NT2/D1 (cell line): ENCODE measurements around the gene IL25.

Experiments
- DNase-seq: peaks from one replicate; pipeline ENCODE4 v3.0.0-alpha.2; 2011; ENCODE audit warnings: low read depth, low spot score
- H3K27me3 ChIP-seq: 2 replicates; pipeline ENCODE4 v1.6.0; 2011; ENCODE audit warnings: mild to moderate bottlenecking; ENCODE audit not compliant: insufficient read length, insufficient read depth
- H3K36me3 ChIP-seq: 2 replicates; pipeline ENCODE4 v1.6.1; 2011; ENCODE audit warnings: mild to moderate bottlenecking, low read length, mixed read lengths; ENCODE audit not compliant: insufficient read depth, insufficient read length
- H3K4me1 ChIP-seq: 2 replicates; pipeline ENCODE4 v1.5.1; 2011; ENCODE audit not compliant: insufficient read depth, insufficient read length
- H3K4me3 ChIP-seq: 2 replicates; pipeline ENCODE4 v1.5.1; 2011; ENCODE audit warnings: low read depth; ENCODE audit not compliant: insufficient read length
- H3K9ac ChIP-seq: 2 replicates; pipeline ENCODE4 v1.6.0; 2011; ENCODE audit warnings: low read depth; ENCODE audit not compliant: insufficient read length
- H3K9me3 ChIP-seq: 2 replicates; pipeline ENCODE4 v1.5.1; 2011; ENCODE audit warnings: mild to moderate bottlenecking, low read length; ENCODE audit not compliant: insufficient read depth
- SUZ12 ChIP-seq: IDR thresholded peaks from 2 replicates; pipeline ENCODE4 v1.6.1; 2011; ENCODE audit not compliant: insufficient read length, insufficient read depth; ENCODE audit errors: extremely low read depth
- YY1 ChIP-seq: IDR thresholded peaks from 2 replicates; pipeline ENCODE4 v1.6.1; 2011; ENCODE audit not compliant: insufficient read length, insufficient read depth
- ZNF274 ChIP-seq: IDR thresholded peaks from 2 replicates; pipeline ENCODE4 v1.6.1; 2011; ENCODE audit warnings: mild to moderate bottlenecking, low read depth, low read length

Gene IL25

DNA sequence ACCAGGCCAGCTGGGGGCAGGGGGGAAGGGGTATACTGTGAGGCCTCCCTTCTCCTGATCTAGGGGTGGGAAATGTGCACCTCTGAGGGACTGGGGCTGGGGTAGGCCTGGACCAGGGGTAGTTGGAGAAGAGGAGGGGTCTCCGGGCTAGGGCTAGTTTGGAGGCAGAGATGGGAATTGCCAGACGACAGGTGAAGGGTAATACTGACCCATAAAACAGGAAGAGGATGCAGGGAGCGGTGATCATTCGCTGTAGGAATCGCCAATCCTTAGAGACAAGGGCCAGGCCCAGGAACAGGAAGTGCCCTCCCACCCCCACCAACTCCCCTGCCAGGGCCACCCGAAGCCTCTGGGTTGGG lies 24.3 kb upstream of the IL25 start:
- peaks cover 9% of the 10 kb centered on the region for H3K27me3 ChIP-seq
- peaks cover 8% of the 10 kb centered on the region for H3K4me1 ChIP-seq
- no peak for TF ChIP-seq YY1
- TF ChIP-seq SUZ12, result no peak
- no peak for TF ChIP-seq ZNF274
- no peaks in the 10 kb centered on the region for H3K9me3 ChIP-seq
- DNase-seq, result no peak
- no peak overlapping the region for H3K4me3 ChIP-seq
- peaks cover 46% of the 10 kb centered on the region for H3K36me3 ChIP-seq
- H3K9ac ChIP-seq, result no peak overlapping the region

GRCh38 chr14:23349156-23349845 lies 23.3 kb upstream of the IL25 start:
- TF ChIP-seq YY1, result no peak
- no peak for TF ChIP-seq ZNF274
- TF ChIP-seq SUZ12, result no peak
- no peaks in the 10 kb centered on the region for H3K9me3 ChIP-seq
- no peak overlapping the region for H3K4me3 ChIP-seq
- peaks cover 8% of the 10 kb centered on the region for H3K4me1 ChIP-seq
- H3K27me3 ChIP-seq, result peaks cover 9% of the 10 kb centered on the region
- DNase-seq, result no peak
- no peak overlapping the region for H3K9ac ChIP-seq
- peaks cover 46% of the 10 kb centered on the region for H3K36me3 ChIP-seq

DNA sequence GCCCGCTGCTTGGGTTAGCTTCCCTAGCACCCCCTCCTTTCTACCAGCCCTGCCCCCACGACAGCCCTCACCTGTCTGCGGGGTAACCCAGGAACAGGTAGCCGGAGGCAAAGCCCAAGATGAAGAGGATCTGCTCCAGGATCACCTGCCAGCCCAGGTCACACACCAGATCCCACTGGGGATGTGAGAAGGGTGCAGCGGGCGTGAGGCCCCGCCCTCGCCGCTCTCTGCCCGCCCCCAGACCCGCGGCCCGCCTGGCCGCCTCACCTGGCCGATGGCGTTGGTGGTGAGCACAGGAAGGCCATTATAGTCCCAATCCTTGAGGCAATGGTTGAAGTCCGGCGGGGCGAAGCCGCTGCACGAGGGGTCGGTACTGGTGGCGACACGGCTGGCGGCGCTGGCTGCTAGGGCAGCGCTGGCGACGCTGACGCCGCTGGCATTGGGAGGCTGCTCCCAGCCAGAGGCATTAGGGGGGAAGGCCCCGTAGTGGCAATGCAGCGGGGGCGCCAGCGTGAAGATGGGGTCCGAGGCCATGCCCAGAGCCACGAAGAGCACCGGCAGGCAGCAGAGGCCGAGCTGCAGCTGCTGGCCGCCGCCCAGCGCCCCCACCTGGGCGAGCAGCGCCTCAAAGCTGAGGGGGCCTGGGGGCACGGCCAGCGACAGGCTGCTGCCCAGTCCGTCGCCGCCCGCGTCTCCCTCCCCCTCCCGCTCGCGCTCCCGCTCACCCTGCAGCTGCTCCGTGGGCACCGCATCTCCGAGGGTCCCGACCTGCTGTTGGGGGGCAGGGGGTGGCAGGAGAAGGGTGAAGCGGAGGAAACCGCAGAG lies 20.7 kb upstream of the IL25 start:
- peaks cover 9% of the 10 kb centered on the region for H3K27me3 ChIP-seq
- H3K4me1 ChIP-seq, result peaks cover 3% of the 10 kb centered on the region
- peak overlapping the region; percentile 71 for H3K4me3 ChIP-seq
- no peak for TF ChIP-seq SUZ12
- no peak for TF ChIP-seq ZNF274
- no peak for TF ChIP-seq YY1
- H3K36me3 ChIP-seq, result peaks cover 56% of the 10 kb centered on the region
- H3K9me3 ChIP-seq, result no peaks in the 10 kb centered on the region
- no peak for DNase-seq
- peak overlapping the region; percentile 84 for H3K9ac ChIP-seq

DNA sequence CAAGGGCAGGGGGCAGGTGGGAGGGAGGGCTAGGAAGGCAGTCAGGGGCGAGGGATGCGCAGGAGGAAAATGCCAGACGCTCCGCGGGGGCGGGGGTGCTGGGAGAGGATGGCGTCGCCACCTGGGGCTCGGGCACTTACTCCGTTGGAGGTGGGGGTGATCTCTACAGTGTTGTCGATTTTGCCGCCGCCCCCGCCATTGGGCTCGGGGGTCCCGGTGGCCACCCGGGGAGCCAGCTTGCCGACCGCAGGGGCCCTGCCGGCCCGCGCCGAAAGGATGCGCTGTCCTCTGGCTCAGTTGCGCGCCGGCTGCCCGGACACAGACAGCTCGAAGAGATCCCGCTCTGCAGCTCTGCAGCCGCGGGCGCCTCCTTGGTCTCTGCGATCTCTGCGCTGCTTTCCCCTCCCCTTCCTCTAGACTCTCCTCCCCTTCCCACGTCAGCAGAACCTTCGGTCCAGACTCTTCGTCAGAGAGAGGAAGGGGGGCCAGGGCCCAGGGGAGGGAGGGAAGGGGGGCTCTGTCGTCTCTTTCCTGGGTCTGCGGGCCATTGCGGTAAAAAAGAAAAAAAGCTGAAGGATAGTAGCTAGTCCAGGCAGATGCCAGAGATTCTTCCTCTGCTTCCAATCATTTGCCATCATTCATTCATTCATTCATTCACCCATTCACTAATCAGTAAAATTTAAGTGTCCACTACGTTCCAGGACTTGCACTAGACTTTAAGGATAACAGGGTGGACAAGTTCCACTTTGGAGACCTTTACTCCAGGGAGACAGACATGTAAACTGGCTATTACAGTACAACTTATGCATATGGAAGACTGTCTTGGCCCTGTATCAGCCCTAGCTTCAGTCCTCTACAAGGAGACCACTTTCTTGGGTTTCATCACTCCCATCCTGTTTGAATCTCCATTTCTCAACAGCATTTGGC lies 19.8 kb upstream of the IL25 start, which contains the start of gene SLC22A17:
Gene SLC22A17, minus strand, starts transcription at position 382 of the 927 bp plus-strand sequence.
- DNase-seq, result peak; percentile 78
- Histone ChIP-seq H3K4me3 (peak within 1 kb of the TSS; percentile 71), H3K9me3 (no peaks in the 10 kb centered on the region), H3K27me3 (peaks cover 9% of the 10 kb centered on the region), H3K9ac (peak within 1 kb of the TSS; percentile 84), H3K4me1 (no peaks in the 10 kb centered on the region), H3K36me3 (peaks cover 58% of the 10 kb centered on the region)
- TF ChIP-seq ZNF274 (no peak), YY1 (no peak), SUZ12 (no peak)

GRCh38 chr14:23353433-23353780 lies 19.2 kb upstream of the IL25 start:
- no peak for DNase-seq
- Histone ChIP-seq H3K9me3 (no peaks in the 10 kb centered on the region), H3K4me1 (no peaks in the 10 kb centered on the region), H3K27me3 (peaks cover 9% of the 10 kb centered on the region), H3K36me3 (peaks cover 58% of the 10 kb centered on the region), H3K4me3 (no peak overlapping the region), H3K9ac (no peak overlapping the region)
- TF ChIP-seq YY1 (no peak), ZNF274 (no peak), SUZ12 (no peak)

GRCh38 chr14:23354990-23355389 lies 17.6 kb upstream of the IL25 start:
- DNase-seq, result no peak
- H3K27me3 ChIP-seq, result peaks cover 9% of the 10 kb centered on the region
- no peaks in the 10 kb centered on the region for H3K4me1 ChIP-seq
- TF ChIP-seq SUZ12 (no peak), ZNF274 (no peak), YY1 (no peak)
- no peaks in the 10 kb centered on the region for H3K9me3 ChIP-seq
- no peak overlapping the region for H3K9ac ChIP-seq
- H3K36me3 ChIP-seq, result peaks cover 60% of the 10 kb centered on the region
- no peak overlapping the region for H3K4me3 ChIP-seq

- no peak overlapping the region for H3K4me3 ChIP-seq
- H3K27me3 ChIP-seq, result peaks cover 8% of the 10 kb centered on the region
- no peaks in the 10 kb centered on the region for H3K4me1 ChIP-seq
- no peak for DNase-seq
- no peak overlapping the region for H3K9ac ChIP-seq
- H3K36me3 ChIP-seq, result peaks cover 64% of the 10 kb centered on the region
- TF ChIP-seq SUZ12, result no peak
- no peak for TF ChIP-seq YY1
- no peak for TF ChIP-seq ZNF274
- no peaks in the 10 kb centered on the region for H3K9me3 ChIP-seq
Observed at GRCh38 chr14:23355871-23356435, 16.7 kb upstream of the IL25 start.
